COLO829 (cell line): ENCODE data around the gene TMEM63A.
"Not testable (repeated sequence)": the region's sequence is repeated elsewhere in the genome, so short reads cannot be mapped to it uniquely, and the experiment has no call there.

Experiments
- DNase-seq: peaks from one replicate; pipeline ENCODE4 v3.0.0; 2012; ENCODE audit warnings: low spot score

The TMEM63A gene

DNA sequence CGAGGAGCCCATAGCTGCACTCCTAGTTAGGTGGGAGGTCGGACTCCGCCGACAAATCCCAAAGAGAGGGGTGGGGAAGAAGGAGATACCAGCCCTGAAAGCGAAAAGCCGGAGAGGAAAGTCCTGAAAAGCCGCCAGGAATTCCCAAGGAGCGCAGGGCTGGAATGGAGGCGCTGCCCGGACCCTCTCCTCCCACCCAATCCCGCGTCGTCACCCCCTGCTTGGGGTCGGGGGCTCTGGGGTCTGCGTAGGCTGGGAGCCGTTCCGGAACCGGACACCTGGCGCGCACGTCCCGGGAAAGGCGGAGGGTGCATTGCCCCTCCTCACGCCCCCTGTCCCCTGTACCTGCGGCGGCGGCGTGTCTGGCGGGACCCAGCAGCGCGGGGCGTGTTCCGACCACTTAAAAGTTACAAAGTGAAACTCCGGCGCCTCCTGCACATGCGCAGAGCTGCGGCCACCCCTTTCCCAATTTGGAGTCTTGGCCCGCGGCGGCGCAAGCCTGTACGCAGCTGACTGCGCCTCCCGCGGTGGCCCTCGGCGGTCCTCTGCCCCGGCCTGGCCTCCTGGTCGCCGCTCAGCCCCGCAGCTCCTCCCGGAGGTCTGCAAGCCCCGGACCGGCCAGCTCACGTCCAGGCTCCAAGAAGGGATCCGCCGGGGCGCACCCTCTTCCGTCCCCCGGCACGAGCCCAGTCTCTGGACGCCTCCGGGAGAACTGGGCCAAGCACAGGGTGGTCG, at the start of gene TMEM63A:
Gene TMEM63A (minus strand): TSS at position 422 of the 735 bp plus-strand sequence. CDS start 4,800 bp downstream, outside the sequence.
- DNase-seq, result peak; percentile 93

DNA sequence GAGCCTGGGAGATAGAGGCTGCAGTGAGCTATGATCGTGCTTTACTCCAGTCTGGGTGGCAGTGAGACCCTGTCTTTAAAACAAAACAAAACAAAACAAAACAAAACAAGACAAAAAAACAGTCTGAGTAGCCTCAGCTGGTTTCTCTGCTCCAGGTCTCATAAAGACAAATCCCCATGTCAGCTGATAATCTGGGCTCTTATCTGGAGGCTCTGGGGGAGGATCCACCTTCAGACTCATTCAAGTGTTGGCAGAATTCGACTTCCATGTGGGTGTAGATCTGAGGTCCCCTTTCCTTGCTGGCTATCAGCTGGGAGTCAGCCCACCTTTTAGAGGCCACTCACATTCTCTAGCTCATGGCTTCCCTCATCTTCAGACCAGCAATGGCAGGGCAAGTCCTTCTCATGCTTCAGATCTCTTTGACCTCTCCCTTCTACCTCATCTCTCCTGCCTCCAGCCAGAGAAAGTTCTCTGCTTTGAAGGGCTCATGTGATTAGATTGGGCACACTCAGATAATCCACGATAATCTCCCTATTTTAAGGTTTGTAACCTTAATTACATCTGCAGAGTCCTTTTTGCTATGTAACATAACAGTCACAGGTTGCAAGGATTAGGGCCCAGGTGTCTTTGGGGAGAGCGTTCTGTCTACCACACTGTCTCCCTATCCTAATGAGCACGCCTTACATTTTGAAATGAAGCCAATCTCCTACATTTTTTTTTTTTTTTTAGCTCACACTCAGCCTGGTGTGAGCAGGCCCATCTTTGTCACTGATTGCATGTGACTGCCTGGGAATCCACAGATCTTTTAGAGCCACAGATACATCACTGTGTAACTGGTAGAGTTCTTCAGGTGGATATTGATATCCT, 49.3 kb upstream of the TMEM63A start:
- DNase-seq, result no peak

- DNase-seq, result no peak
These were observed 48.4 kb upstream of the TMEM63A start for GRCh38 chr1:225930566-225930965.

GRCh38 chr1:225929462-225929861, 47.3 kb upstream of the TMEM63A start:
- not testable (repeated sequence) for DNase-seq

GRCh38 chr1:225928186-225929175, 46.3 kb upstream of the TMEM63A start:
- DNase-seq, result no peak

DNA sequence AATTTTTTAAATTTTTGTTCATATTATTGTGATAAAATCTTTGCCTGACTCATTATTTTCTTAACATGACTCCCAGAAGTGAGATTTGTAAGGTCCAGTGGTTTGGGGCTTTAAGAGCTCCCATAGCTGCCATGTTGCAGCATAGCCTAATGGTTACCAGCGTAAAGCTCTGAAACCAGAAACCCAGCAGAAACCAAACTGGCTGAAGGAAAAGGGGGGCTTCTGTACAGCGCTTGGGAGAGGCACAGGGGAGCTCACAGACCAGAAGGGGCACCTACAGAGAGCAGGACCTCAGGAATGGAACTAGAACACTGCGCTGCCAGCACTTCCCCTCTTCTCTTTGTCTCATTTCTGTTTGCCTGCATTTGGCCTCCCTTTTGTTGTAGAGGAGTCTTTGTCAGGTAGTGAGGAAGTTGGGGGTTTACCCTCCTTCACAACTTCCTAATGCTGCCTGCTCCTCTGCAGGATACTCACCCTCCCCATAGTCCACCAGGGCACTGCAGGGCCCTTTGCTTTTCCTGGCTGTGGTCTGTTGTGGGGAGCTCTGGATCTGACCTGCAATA, 44.5 kb upstream of the TMEM63A start:
- no peak for DNase-seq

DNA sequence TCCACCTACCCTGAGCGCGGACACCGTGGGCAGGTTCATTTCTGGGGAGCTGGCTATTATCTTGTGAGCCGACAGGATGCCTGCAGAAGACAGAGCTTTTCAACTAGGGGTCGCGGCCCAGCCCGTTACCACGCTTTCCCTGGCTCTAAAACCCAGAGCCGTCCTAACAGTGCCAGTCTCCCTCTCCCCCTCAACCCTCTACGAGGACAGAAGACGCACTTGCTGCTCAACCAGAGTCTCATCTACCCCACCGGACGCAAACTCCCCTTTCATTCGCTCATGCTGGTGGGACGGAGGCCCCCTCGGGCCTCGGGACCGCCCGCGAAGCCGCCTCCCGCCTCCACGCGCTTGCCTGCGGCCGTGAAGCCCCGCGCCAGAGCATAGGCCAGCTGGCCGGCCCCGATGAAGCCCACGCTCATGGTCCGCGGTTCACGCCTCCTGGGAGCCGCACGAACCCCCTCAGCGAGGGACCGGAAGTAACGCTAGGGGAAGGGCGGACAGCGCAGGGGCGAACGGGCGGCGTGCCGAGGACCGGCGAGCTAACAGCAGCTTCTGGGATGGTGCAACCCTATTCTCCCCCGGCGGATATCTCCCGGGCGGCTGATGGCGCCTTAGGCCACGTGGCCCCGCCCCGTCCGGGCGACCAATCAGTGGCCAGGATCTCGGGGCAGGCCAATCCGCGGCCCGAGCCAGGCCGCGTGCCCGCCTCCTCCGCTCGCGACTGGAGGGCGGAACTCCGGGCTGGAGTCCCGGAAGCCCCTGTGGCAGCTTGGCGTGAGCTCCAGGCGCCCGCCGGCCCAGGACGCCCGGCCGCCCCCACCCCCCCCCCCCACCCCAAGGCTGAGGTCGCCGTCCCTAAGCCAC, 41.7 kb upstream of the TMEM63A start, which contains the start of gene PYCR2:
Gene PYCR2 (minus strand): TSS at position 559 of the 864 bp plus-strand sequence. CDS start 140 bp downstream, at position 419.
- peak; percentile 95 for DNase-seq

DNA sequence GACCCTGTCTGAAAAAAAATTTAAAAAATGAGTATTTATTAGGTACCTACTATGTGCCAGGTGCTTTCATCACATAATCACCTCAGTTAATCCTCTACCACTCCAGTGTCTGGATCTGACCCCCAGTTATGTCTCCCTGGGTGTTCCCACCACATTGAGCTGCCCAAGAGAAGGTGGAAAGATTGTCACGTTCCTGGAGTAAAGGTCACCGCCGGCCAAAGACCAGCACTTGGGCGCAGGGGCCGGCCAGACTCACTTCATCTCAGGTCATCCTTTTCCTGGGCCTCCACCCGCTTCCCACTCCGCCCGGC, 41.2 kb upstream of the TMEM63A start:
- no peak for DNase-seq

GRCh38 chr1:225921734-225922709, 39.8 kb upstream of the TMEM63A start:
- no peak for DNase-seq

- peak; percentile 74 for DNase-seq
These were observed 37.7 kb upstream of the TMEM63A start for GRCh38 chr1:225919906-225920305.

DNA sequence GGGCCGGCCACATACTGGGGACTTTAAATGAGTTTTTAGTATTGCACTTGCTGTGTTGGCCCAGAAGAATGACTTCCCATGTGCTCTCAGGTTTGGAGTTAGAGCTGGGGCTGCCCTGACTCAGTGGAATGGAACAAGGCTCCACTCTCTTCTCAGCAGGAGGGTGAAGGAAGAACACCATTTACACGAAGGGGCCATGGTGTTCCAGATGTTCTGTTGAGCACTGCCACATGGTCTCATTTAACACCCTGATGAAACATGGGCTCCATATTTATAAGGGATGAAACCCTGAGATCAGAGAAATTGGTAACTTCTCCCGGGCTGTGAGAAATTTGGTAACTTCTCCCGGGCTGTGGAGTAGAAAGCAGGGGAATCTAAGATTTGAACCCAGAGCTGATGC, 36.1 kb upstream of the TMEM63A start:
- no peak for DNase-seq

- DNase-seq, result no peak
These were observed 35.4 kb upstream of the TMEM63A start for GRCh38 chr1:225917536-225917935.

- DNase-seq, result no peak
These were observed 34.9 kb upstream of the TMEM63A start for GRCh38 chr1:225917101-225917500.

DNA sequence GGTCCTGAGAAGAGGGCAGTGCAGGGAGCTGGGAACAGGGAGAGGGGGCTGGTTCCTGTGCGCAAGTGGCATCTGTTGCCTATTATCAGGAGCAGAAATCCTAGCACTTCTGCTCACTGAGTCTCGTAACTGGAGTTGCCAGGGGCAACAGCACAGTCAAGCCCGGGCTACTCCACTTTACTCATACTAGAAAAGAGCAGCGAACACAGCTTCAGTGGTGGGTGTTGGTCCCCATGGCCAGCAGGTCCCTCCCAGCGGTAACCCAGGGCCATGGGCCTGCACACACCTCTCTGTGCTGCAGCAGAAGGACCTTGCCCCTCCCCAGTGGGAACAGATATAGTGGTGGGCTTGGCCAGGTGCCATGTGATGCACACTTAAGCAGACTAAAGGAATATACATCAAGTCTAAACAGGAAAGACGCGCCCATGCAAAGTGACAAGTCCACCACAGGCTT, 33.4 kb upstream of the TMEM63A start:
- no peak for DNase-seq

DNA sequence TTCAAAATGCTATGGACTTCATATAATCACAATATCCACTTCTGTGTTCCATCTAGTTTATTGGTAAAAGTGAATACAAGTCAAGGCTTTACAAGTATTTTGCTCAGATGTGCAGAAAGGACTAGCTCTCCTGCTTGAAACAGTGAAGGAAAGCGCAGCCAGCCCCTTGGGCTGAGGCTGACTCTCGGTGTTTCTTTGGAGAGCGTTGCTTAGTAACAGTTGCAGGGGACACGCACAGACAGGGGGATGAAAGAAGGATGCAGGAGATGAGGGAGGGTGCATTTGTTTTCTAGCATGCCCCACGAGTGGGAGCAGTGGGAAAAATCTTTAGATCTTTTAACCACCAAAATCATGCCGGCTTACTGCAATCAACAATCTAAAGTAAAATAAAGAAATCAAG, 32.8 kb upstream of the TMEM63A start:
- DNase-seq, result no peak

DNA sequence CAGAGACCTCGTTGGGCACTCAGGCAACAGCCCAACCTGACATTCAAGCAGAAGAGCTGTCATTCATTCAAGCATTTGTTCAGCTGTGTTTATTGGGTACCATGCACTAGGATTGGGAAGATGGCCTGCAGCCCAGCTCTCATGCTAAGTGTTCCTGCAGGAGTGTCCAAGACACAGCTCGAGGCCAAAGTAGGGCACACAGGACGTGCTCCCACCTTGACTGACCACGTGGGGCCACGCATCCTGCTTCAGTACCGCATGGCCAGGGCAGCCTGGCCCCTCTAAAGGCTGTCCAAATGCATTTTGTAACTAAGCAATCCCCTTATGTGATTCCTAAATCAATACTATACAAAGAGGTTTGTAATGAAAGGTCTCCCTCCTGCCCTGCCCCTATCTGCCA, 32.2 kb upstream of the TMEM63A start:
- no peak for DNase-seq

DNA sequence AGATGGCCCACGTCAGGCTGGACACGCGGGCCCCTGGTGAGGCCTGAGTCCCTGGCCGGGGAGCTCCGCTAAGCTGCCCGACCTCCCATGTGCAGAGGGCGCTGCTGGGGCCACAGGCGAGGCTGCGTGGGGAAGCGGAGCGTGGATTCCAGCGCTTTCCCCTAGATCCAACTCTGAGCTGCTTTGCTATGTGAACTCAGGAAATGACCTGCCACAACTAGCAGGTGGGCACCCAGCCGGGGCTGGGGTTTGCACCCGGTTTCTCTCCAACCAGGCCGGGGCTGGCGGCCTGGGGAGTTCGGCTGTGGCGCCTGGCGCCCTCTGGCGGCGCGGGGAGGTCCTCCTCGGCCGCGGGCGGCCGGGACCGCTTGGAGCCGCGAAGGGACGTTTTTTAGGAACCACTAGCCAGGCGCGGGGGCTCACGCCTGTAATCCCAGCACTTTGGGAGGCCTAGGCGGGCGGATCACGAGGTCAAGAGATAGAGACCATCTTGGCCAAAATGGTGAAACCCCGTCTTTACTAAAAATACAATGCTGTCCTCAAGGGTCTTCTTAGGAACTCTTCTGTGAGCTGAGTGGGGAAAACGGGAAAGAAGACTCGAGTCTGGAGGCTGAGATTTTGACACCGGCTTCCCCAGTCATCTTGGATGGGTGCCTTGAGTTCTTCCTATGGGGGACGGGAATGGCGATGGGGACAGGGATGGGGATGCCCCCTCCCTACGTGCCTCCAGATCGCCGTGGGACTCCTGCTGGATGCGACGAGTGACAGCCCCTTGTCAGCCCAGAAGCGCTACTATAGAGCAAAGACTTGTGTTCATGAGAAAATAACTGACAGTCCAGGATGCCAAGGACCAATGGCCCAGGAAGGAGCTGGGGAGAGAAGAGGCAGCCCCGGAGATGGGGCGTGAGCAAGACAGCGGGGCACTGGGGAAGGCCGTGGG, 29.3 kb upstream of the TMEM63A start:
- DNase-seq, result peak; percentile 48

GRCh38 chr1:225909477-225909876, 27.3 kb upstream of the TMEM63A start:
- DNase-seq, result no peak
